ENCODE data around the gene TM7SF2. TPM values are rescaled to one million over a fixed set of nuclear protein-coding genes. Genes with fewer than 3 reads are reported as not detected.

TM7SF2 gene
- total and polyA plus RNA-seq, 5 donors from 2014 or later = 8.0 to 20.2 (median 10.4) TPM

DNA sequence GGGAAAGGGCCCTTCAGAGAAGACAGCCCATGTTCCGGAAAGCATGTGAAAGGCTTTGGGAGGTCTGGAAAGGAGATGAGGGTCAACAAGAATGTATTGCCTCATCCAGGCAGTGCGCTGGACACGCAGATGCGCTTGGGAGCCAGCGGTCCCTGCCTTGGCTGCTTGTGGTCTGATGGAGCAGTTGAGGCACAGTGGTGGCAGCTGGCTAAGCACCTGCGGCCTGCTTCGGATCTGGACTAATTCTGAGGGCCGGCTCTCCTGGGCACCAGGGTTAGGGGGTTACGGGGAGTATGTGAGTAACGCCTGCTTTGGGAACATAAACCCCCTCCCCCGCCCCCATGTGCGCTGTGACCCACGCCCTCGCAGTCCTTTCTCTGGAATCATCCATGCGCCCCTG, 4.6 kb upstream of the TM7SF2 start:
- no peak for DNase-seq
- no peaks in the 10 kb centered on the region for H3K27me3 ChIP-seq (ENCODE audit: control insufficient read depth, insufficient read depth, low read length)
- H3K27ac ChIP-seq (ENCODE audit: insufficient read depth, low read length, poor library complexity, severe bottlenecking) = no peak overlapping the region
- Mint-ChIP-seq H3K4me1 (peaks cover 4 to 43% (median 30%) of the 10 kb centered on the region in 4 donors), H3K27ac (no peak overlapping the region), H3K4me3 (peak overlapping the region in 2 of 4 donors; percentile 63 to 83), H3K27me3 (no peaks in the 10 kb centered on the region), H3K36me3 (peaks cover 22% of the 10 kb centered on the region), H3K9me3 (no peaks in the 10 kb centered on the region)
- no peak for ATAC-seq (ENCODE audit: low read depth in 2 of 2)
- no peak overlapping the region for H3K4me3 ChIP-seq (ENCODE audit: low read depth, low read length)
- peaks cover 40% of the 10 kb centered on the region for H3K36me3 ChIP-seq (ENCODE audit: control insufficient read depth, insufficient read depth, low read length)
- no peaks in the 10 kb centered on the region for H3K9me3 ChIP-seq (ENCODE audit: control insufficient read depth in 2 of 2, low read length in 2 of 2)
- peaks cover 21% of the 10 kb centered on the region for H3K4me1 ChIP-seq (ENCODE audit: control insufficient read depth, insufficient read depth, low read length, poor library complexity, severe bottlenecking)

DNA sequence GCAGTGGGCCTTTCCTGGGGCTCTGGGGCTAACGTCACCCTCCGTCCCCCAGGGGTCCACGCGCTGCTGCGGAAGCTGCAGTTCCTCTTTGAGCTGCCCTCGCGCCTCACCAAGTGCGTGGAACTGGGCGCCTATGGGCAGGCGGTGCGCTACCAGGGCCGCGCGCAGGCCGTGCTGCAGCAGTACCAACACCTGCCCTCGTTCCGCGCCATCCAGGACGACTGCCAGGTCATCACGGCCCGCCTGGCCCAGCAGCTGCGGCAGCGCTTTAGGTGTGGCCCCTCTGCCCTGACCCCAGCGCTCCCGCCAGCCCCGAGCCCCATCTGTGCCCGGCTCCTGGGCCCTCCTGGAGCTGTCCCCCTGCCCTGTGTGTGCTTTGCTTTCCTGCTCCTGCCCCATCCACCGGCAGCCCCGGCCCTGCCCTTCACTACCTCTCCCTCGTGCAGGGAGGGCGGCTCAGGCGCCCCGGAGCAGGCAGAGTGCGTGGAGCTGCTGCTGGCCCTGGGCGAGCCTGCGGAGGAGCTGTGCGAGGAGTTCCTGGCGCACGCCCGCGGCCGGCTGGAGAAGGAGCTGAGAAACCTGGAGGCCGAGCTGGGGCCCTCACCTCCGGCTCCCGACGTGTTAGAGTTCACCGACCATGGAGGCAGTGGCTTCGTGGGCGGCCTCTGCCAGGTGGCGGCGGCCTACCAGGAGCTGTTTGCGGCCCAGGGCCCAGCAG, 3.8 kb upstream of the TM7SF2 start:
- ATAC-seq (ENCODE audit: low read depth in 2 of 2) = no peak
- H3K4me1 Mint-ChIP-seq = peaks cover 4 to 43% (median 30%) of the 10 kb centered on the region in 4 donors
- H3K27me3 ChIP-seq (ENCODE audit: control insufficient read depth, insufficient read depth, low read length) = no peaks in the 10 kb centered on the region
- H3K4me1 ChIP-seq (ENCODE audit: control insufficient read depth, insufficient read depth, low read length, poor library complexity, severe bottlenecking) = peaks cover 29% of the 10 kb centered on the region
- no peaks in the 10 kb centered on the region for H3K27me3 Mint-ChIP-seq
- H3K36me3 Mint-ChIP-seq = peaks cover 22% of the 10 kb centered on the region
- H3K9me3 Mint-ChIP-seq = no peaks in the 10 kb centered on the region
- no peak overlapping the region for H3K27ac Mint-ChIP-seq
- no peak overlapping the region for H3K4me3 Mint-ChIP-seq
- no peak overlapping the region for H3K27ac ChIP-seq (ENCODE audit: insufficient read depth, low read length, poor library complexity, severe bottlenecking)
- H3K36me3 ChIP-seq (ENCODE audit: control insufficient read depth, insufficient read depth, low read length) = peaks cover 33% of the 10 kb centered on the region
- H3K4me3 ChIP-seq (ENCODE audit: low read depth, low read length) = no peak overlapping the region
- no peak for DNase-seq
- no peaks in the 10 kb centered on the region for H3K9me3 ChIP-seq (ENCODE audit: control insufficient read depth in 2 of 2, low read length in 2 of 2)

DNA sequence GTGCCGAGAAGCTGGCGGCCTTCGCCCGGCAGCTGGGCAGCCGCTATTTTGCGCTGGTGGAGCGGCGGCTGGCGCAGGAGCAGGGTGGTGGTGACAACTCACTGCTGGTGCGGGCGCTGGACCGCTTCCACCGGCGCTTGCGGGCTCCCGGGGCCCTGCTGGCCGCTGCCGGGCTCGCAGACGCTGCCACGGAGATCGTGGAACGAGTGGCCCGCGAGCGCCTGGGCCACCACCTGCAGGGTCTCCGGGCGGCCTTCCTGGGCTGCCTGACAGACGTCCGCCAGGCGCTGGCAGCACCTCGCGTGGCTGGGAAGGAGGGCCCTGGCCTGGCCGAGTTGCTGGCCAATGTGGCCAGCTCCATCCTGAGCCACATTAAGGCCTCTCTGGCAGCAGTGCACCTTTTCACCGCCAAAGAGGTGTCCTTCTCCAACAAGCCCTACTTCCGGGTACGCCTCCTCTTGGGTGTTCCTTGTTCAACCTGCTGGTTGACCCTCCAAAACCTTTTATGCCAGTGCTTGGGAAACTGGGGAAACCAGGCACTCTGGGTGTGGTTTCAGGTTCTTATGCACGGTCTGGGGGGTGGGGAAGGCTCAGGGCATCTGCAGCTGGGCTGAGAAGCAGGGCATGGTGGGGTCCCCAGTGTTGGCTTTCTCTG, 3.1 kb upstream of the TM7SF2 start:
- no peaks in the 10 kb centered on the region for H3K27me3 ChIP-seq (ENCODE audit: control insufficient read depth, insufficient read depth, low read length)
- H3K36me3 ChIP-seq (ENCODE audit: control insufficient read depth, insufficient read depth, low read length) = peaks cover 27% of the 10 kb centered on the region
- H3K27ac ChIP-seq (ENCODE audit: insufficient read depth, low read length, poor library complexity, severe bottlenecking) = no peak overlapping the region
- DNase-seq (no peak), ATAC-seq (ENCODE audit: low read depth in 2 of 2) (no peak)
- peaks cover 36% of the 10 kb centered on the region for H3K4me1 ChIP-seq (ENCODE audit: control insufficient read depth, insufficient read depth, low read length, poor library complexity, severe bottlenecking)
- H3K4me3 ChIP-seq (ENCODE audit: low read depth, low read length) = no peak overlapping the region
- Mint-ChIP-seq H3K27ac (no peak overlapping the region), H3K36me3 (peaks cover 22% of the 10 kb centered on the region), H3K27me3 (no peaks in the 10 kb centered on the region), H3K9me3 (no peaks in the 10 kb centered on the region), H3K4me3 (no peak overlapping the region), H3K4me1 (peaks cover 4 to 43% (median 28%) of the 10 kb centered on the region in 4 donors)
- H3K9me3 ChIP-seq (ENCODE audit: control insufficient read depth in 2 of 2, low read length in 2 of 2) = no peaks in the 10 kb centered on the region

DNA sequence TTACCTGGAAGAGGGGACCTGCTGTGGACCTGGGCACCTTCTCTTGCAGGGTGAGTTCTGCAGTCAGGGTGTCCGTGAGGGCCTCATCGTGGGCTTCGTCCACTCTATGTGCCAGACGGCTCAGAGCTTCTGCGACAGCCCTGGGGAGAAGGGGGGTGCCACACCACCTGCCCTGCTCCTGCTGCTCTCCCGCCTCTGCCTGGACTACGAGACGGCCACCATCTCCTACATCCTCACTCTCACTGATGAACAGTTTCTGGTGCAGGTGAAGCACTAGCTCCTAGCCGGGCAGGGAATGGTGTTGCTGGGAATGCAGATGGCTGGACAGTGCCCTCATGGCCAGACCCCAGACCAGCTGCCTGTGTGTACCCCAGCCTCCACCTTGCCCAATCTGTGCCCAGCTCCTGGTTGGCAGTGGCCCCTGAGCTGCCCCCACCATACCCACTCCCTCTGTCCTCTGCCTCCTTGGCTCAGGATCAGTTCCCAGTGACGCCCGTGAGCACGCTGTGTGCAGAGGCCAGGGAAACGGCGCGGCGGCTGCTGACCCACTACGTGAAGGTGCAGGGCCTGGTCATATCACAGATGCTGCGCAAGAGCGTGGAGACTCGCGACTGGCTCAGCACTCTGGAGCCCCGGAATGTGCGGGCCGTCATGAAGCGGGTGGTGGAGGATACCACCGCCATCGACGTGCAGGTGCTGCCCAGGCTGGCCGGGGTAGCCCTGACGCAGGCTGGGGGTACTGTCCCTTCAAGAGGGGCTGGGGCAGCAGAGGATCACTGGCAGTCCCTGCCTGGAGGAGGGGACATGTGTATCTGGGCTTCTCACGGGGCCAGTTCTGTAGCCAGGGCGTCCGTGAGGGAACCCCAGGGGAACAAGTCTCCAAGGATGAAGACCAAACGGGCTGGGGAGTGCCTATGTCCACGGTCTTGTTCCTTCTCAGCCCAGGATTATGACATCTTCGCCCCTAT, 2.2 kb upstream of the TM7SF2 start:
- DNase-seq (no peak), ATAC-seq (ENCODE audit: low read depth in 2 of 2) (no peak)
- Histone ChIP-seq H3K4me3 (ENCODE audit: low read depth, low read length) (no peak overlapping the region), H3K4me1 (ENCODE audit: control insufficient read depth, insufficient read depth, low read length, poor library complexity, severe bottlenecking) (peaks cover 38% of the 10 kb centered on the region), H3K36me3 (ENCODE audit: control insufficient read depth, insufficient read depth, low read length) (peaks cover 26% of the 10 kb centered on the region), H3K27me3 (ENCODE audit: control insufficient read depth, insufficient read depth, low read length) (no peaks in the 10 kb centered on the region), H3K27ac (ENCODE audit: insufficient read depth, low read length, poor library complexity, severe bottlenecking) (peak overlapping the region; percentile 69), H3K9me3 (ENCODE audit: control insufficient read depth in 2 of 2, low read length in 2 of 2) (no peaks in the 10 kb centered on the region)
- Mint-ChIP-seq H3K4me3 (peak overlapping the region in 1 of 4 donors; percentile 86), H3K9me3 (no peaks in the 10 kb centered on the region), H3K27me3 (no peaks in the 10 kb centered on the region), H3K27ac (peak overlapping the region in 1 of 3 donors; percentile 78), H3K36me3 (peaks cover 21% of the 10 kb centered on the region), H3K4me1 (peaks cover 0 to 44% (median 30%) of the 10 kb centered on the region in 4 donors)

DNA sequence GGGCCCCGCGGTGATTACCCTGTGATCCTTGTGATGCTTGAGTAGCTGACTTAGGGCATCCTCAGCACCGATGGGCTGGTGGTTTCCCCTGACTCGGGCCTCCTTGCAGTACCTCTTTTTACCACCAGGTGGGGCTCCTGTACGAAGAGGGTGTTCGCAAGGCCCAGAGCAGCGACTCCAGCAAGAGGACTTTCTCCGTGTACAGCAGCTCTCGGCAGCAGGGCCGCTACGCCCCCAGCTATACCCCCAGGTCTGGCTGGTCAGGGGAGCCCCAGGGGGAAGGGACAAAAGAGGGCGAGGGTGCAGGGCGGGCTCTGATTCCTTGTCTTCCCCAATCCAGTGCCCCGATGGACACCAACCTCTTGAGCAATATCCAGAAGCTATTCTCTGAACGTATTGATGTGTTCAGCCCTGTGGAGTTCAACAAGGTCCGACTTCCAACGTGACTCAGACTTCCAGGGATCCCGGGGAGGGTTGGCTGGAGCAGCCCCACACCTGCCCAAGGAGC, 1.3 kb upstream of the TM7SF2 start:
- Mint-ChIP-seq H3K4me1 (peaks cover 0 to 43% (median 30%) of the 10 kb centered on the region in 4 donors), H3K9me3 (no peaks in the 10 kb centered on the region), H3K27me3 (no peaks in the 10 kb centered on the region), H3K27ac (peak overlapping the region; percentile 44 to 86 (median 78)), H3K4me3 (peak overlapping the region; percentile 5 to 86 (median 62)), H3K36me3 (peaks cover 16% of the 10 kb centered on the region)
- H3K36me3 ChIP-seq (ENCODE audit: control insufficient read depth, insufficient read depth, low read length) = peaks cover 21% of the 10 kb centered on the region
- DNase-seq (peak; percentile 86 to 92 (median 91)), ATAC-seq (ENCODE audit: low read depth in 2 of 2) (peak; percentile 57 to 63)
- no peaks in the 10 kb centered on the region for H3K27me3 ChIP-seq (ENCODE audit: control insufficient read depth, insufficient read depth, low read length)
- no peaks in the 10 kb centered on the region for H3K9me3 ChIP-seq (ENCODE audit: control insufficient read depth in 2 of 2, low read length in 2 of 2)
- peaks cover 38% of the 10 kb centered on the region for H3K4me1 ChIP-seq (ENCODE audit: control insufficient read depth, insufficient read depth, low read length, poor library complexity, severe bottlenecking)
- no peak overlapping the region for H3K4me3 ChIP-seq (ENCODE audit: low read depth, low read length)
- peak overlapping the region; percentile 69 for H3K27ac ChIP-seq (ENCODE audit: insufficient read depth, low read length, poor library complexity, severe bottlenecking)

DNA sequence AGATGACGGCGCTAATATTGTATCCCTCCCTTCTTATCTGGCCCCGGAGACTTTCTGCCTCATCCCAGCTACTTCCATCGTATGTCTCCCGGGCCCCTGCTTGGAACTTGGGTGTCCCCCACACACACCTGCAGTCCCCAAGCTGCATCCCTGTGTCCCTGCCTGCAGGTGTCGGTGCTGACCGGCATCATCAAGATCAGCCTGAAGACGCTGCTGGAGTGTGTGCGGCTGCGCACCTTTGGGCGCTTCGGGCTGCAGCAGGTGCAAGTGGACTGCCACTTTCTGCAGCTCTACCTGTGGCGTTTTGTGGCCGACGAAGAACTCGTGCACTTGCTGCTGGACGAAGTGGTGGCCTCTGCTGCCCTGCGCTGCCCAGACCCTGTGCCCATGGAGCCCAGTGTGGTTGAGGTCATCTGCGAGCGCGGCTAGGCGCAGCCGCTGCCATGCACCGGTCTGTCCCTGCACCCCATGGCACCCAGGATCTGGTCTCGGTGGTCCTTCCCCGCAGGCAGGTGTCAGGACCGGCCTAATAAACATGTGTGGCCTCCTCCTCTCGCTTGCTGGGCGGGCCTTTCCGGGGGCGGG, 421 bp upstream of the TM7SF2 start:
- Mint-ChIP-seq H3K36me3 (peaks cover 8% of the 10 kb centered on the region), H3K27me3 (no peaks in the 10 kb centered on the region), H3K27ac (peak overlapping the region; percentile 89 to 96 (median 90)), H3K4me3 (peak overlapping the region; percentile 86 to 96 (median 89)), H3K9me3 (no peaks in the 10 kb centered on the region), H3K4me1 (peaks cover 0 to 50% (median 26%) of the 10 kb centered on the region in 4 donors)
- Histone ChIP-seq H3K27ac (ENCODE audit: insufficient read depth, low read length, poor library complexity, severe bottlenecking) (peak overlapping the region; percentile 69), H3K4me1 (ENCODE audit: control insufficient read depth, insufficient read depth, low read length, poor library complexity, severe bottlenecking) (peaks cover 41% of the 10 kb centered on the region), H3K36me3 (ENCODE audit: control insufficient read depth, insufficient read depth, low read length) (peaks cover 16% of the 10 kb centered on the region), H3K27me3 (ENCODE audit: control insufficient read depth, insufficient read depth, low read length) (no peaks in the 10 kb centered on the region), H3K4me3 (ENCODE audit: low read depth, low read length) (no peak overlapping the region), H3K9me3 (ENCODE audit: control insufficient read depth in 2 of 2, low read length in 2 of 2) (no peaks in the 10 kb centered on the region)
- ATAC-seq (ENCODE audit: low read depth in 2 of 2) (no peak), DNase-seq (no peak)
